Naive B cell (primary cell): ENCODE measurements around the gene DBNDD1. TPM values are rescaled to one million over a fixed set of nuclear protein-coding genes. Genes with fewer than 3 reads are reported as not detected.
A peak's percentile ranks its signal among the peaks of the same experiment; 100 is the strongest.
"Not testable (repeated sequence)": the region's sequence is repeated elsewhere in the genome, so short reads cannot be mapped to it uniquely, and the experiment has no call there.

Experiments used
- ATAC-seq, 2 donors: fragments of 150-1000 bp; cut with Tn5 transposase; 2 replicates each; pipeline ENCODE4 v1.10.0; 2021; ENCODE audit warnings: low read depth in 2 of 2, mild to moderate bottlenecking in 2 of 2, moderate library complexity in 2 of 2
- DNase-seq: peaks from one replicate; pipeline ENCODE4 v3.0.0; 2022
- H3K27ac Mint-ChIP-seq, 6 donors: one replicate each; pipeline ENCODE4 v1.8.0; 2020 to 2022; ENCODE audit warnings: mild to moderate bottlenecking in 6 of 6, mixed read lengths in 6 of 6, moderate library complexity in 5 of 6, inconsistent platforms in 2 of 6
- H3K27me3 Mint-ChIP-seq, 3 donors: one replicate each; pipeline ENCODE4 v1.8.0; 2021 to 2022; ENCODE audit warnings: mixed read lengths in 3 of 3, mild to moderate bottlenecking in 1 of 3
- H3K36me3 Mint-ChIP-seq, 2 donors: one replicate each; pipeline ENCODE4 v1.8.0; 2020 to 2022; ENCODE audit warnings: mixed read lengths in 2 of 2, inconsistent platforms in 1 of 2, mild to moderate bottlenecking in 1 of 2
- H3K4me1 Mint-ChIP-seq, 3 donors: one replicate each; pipeline ENCODE4 v1.8.0; 2020 to 2022; ENCODE audit warnings: mixed read lengths in 3 of 3, inconsistent platforms in 1 of 3, mild to moderate bottlenecking in 1 of 3, moderate library complexity in 1 of 3
- H3K4me3 Mint-ChIP-seq, 8 donors: one replicate each; pipeline ENCODE4 v1.8.0; 2020 to 2022; ENCODE audit warnings: mild to moderate bottlenecking in 8 of 8, mixed read lengths in 8 of 8, moderate library complexity in 8 of 8, inconsistent platforms in 2 of 8
- H3K9me3 Mint-ChIP-seq, 7 donors: one replicate each; pipeline ENCODE4 v1.8.0; 2020 to 2022; ENCODE audit warnings: mixed read lengths in 7 of 7, mild to moderate bottlenecking in 5 of 7, inconsistent platforms in 2 of 7, moderate library complexity in 1 of 7
- polyA plus RNA-seq, 6 donors: library from polyadenylated mRNA; unstranded; fragments of 300-500 nt; fragmentation: Illumina TruSeq; gene quantifications; one replicate each; pipeline ENCODE4 v1.2.3, GENCODE V29; 2021; ENCODE audit warnings: low read depth in 6 of 6

The DBNDD1 gene
- polyA plus RNA-seq, result 100 to 1,000 TPM in 2 of 6 donors, 10 to 100 TPM in 4; 48.9 to 149 (median 68.5) TPM

- H3K4me3 Mint-ChIP-seq, result peak within 1 kb of the TSS; percentile 83 to 95 (median 90)
- H3K36me3 Mint-ChIP-seq, result peaks cover 0 to 6% of the 10 kb centered on the region in 2 donors
- DNase-seq, result no peak
- H3K27me3 Mint-ChIP-seq, result no peaks in the 10 kb centered on the region
- H3K4me1 Mint-ChIP-seq, result peaks cover 23 to 45% (median 39%) of the 10 kb centered on the region in 3 donors
- ATAC-seq, result peak in 1 of 2 donors; percentile 13
- no peaks in the 10 kb centered on the region for H3K9me3 Mint-ChIP-seq
- peak within 1 kb of the TSS in 5 of 6 donors; percentile 6 to 71 (median 38) for H3K27ac Mint-ChIP-seq
Observed at GRCh38 chr16:90018652-90019542, at the start of gene DBNDD1. Gene DBNDD1 (minus strand): TSS chr16:90019456. CDS start chr16:90019341, 115 bp downstream.

- Mint-ChIP-seq H3K36me3 (no peaks in the 10 kb centered on the region), H3K27ac (no peak overlapping the region), H3K9me3 (no peaks in the 10 kb centered on the region), H3K4me1 (peaks cover 0 to 3% (median 0%) of the 10 kb centered on the region in 3 donors), H3K27me3 (peaks cover 9 to 35% (median 33%) of the 10 kb centered on the region in 3 donors), H3K4me3 (no peak overlapping the region)
- DNase-seq (no peak), ATAC-seq (no peak)
Observed at GRCh38 chr16:90061437-90061836, 42.2 kb upstream of the DBNDD1 start.

GRCh38 chr16:90057738-90058173, 38.5 kb upstream of the DBNDD1 start:
- H3K4me1 Mint-ChIP-seq, result peaks cover 0 to 3% (median 0%) of the 10 kb centered on the region in 3 donors
- H3K27me3 Mint-ChIP-seq, result peaks cover 12 to 24% (median 22%) of the 10 kb centered on the region in 3 donors
- H3K9me3 Mint-ChIP-seq, result peaks cover 17 to 31% (median 27%) of the 10 kb centered on the region in 7 donors
- DNase-seq (no peak), ATAC-seq (no peak)
- peaks cover 17 to 20% of the 10 kb centered on the region in 2 donors for H3K36me3 Mint-ChIP-seq
- H3K4me3 Mint-ChIP-seq, result no peak overlapping the region
- H3K27ac Mint-ChIP-seq, result no peak overlapping the region

- H3K4me3 Mint-ChIP-seq, DNase-seq, ATAC-seq, H3K4me1 Mint-ChIP-seq, H3K27ac Mint-ChIP-seq: not testable (repeated sequence)
- peaks cover 17 to 32% (median 27%) of the 10 kb centered on the region in 7 donors for H3K9me3 Mint-ChIP-seq
- peaks cover 17 to 20% of the 10 kb centered on the region in 2 donors for H3K36me3 Mint-ChIP-seq
- H3K27me3 Mint-ChIP-seq, result peaks cover 12 to 24% (median 23%) of the 10 kb centered on the region in 3 donors
Observed at GRCh38 chr16:90056521-90056920, 37.3 kb upstream of the DBNDD1 start.

- peaks cover 17 to 32% (median 27%) of the 10 kb centered on the region in 7 donors for H3K9me3 Mint-ChIP-seq
- no peak for DNase-seq
- no peaks in the 10 kb centered on the region for H3K4me1 Mint-ChIP-seq
- no peak overlapping the region for H3K27ac Mint-ChIP-seq
- H3K27me3 Mint-ChIP-seq, result peaks cover 12 to 16% (median 16%) of the 10 kb centered on the region in 3 donors
- peaks cover 17 to 20% of the 10 kb centered on the region in 2 donors for H3K36me3 Mint-ChIP-seq
- H3K4me3 Mint-ChIP-seq, result no peak overlapping the region
- ATAC-seq, result no peak
Observed at GRCh38 chr16:90055371-90055770, 36.1 kb upstream of the DBNDD1 start.

GRCh38 chr16:90054554-90054953, 35.3 kb upstream of the DBNDD1 start:
- Mint-ChIP-seq H3K36me3 (peaks cover 17 to 20% of the 10 kb centered on the region in 2 donors), H3K27me3 (peaks cover 11 to 12% (median 12%) of the 10 kb centered on the region in 3 donors), H3K27ac (no peak overlapping the region), H3K4me3 (no peak overlapping the region), H3K4me1 (no peaks in the 10 kb centered on the region), H3K9me3 (peaks cover 17 to 32% (median 27%) of the 10 kb centered on the region in 7 donors)
- ATAC-seq (no peak), DNase-seq (no peak)

- Mint-ChIP-seq H3K9me3 (peaks cover 17 to 32% (median 27%) of the 10 kb centered on the region in 7 donors), H3K27ac (no peak overlapping the region)
- no peak for ATAC-seq
Observed at GRCh38 chr16:90053902-90054500, 34.7 kb upstream of the DBNDD1 start.

GRCh38 chr16:90050969-90051368, 31.7 kb upstream of the DBNDD1 start:
- Mint-ChIP-seq H3K4me1 (peaks cover 5 to 7% (median 7%) of the 10 kb centered on the region in 3 donors), H3K9me3 (peaks cover 17 to 32% (median 27%) of the 10 kb centered on the region in 7 donors), H3K27ac (no peak overlapping the region), H3K4me3 (no peak overlapping the region), H3K27me3 (peaks cover 10 to 31% (median 20%) of the 10 kb centered on the region in 3 donors), H3K36me3 (peaks cover 17 to 20% of the 10 kb centered on the region in 2 donors)
- no peak for DNase-seq
- ATAC-seq, result no peak

More at GRCh38 chr16:90053902-90054500, 34.7 kb upstream of the DBNDD1 start:
- no peak for DNase-seq
- Mint-ChIP-seq H3K36me3 (peaks cover 17 to 20% of the 10 kb centered on the region in 2 donors), H3K4me1 (no peaks in the 10 kb centered on the region), H3K4me3 (no peak overlapping the region), H3K27me3 (peaks cover 8 to 15% (median 12%) of the 10 kb centered on the region in 3 donors)

GRCh38 chr16:90048737-90049330, 29.6 kb upstream of the DBNDD1 start:
- no peak for DNase-seq
- Mint-ChIP-seq H3K9me3 (peaks cover 5 to 14% (median 9%) of the 10 kb centered on the region in 7 donors), H3K4me3 (peak overlapping the region in 6 of 8 donors; percentile 24 to 72 (median 56)), H3K4me1 (peaks cover 5 to 7% (median 7%) of the 10 kb centered on the region in 3 donors), H3K36me3 (peaks cover 5 to 11% of the 10 kb centered on the region in 2 donors), H3K27ac (peak overlapping the region in 4 of 6 donors; percentile 38 to 94 (median 72)), H3K27me3 (peaks cover 13 to 40% (median 20%) of the 10 kb centered on the region in 3 donors)
- no peak for ATAC-seq

- ATAC-seq (no peak), DNase-seq (no peak)
- Mint-ChIP-seq H3K36me3 (peaks cover 4 to 6% of the 10 kb centered on the region in 2 donors), H3K9me3 (peaks cover 3 to 9% (median 5%) of the 10 kb centered on the region in 7 donors), H3K4me1 (peaks cover 5 to 7% (median 7%) of the 10 kb centered on the region in 3 donors), H3K27ac (peak overlapping the region in 3 of 6 donors; percentile 60 to 94 (median 83)), H3K27me3 (peaks cover 13 to 39% (median 20%) of the 10 kb centered on the region in 3 donors), H3K4me3 (peak overlapping the region in 7 of 8 donors; percentile 24 to 72 (median 56))
Observed at GRCh38 chr16:90048347-90048722, 29.1 kb upstream of the DBNDD1 start.

- ATAC-seq (peak; percentile 14 to 16), DNase-seq (no peak)
- peaks cover 0 to under 1% of the 10 kb centered on the region in 2 donors for H3K36me3 Mint-ChIP-seq
- H3K4me1 Mint-ChIP-seq, result peaks cover 5 to 7% (median 7%) of the 10 kb centered on the region in 3 donors
- H3K27ac Mint-ChIP-seq, result peak overlapping the region in 2 of 6 donors; percentile 60 to 83
- peaks cover 13 to 34% (median 20%) of the 10 kb centered on the region in 3 donors for H3K27me3 Mint-ChIP-seq
- peak overlapping the region in 6 of 8 donors; percentile 26 to 72 (median 56) for H3K4me3 Mint-ChIP-seq
- peaks cover 0 to 4% (median 0%) of the 10 kb centered on the region in 7 donors for H3K9me3 Mint-ChIP-seq
Observed at GRCh38 chr16:90047714-90048346, 28.6 kb upstream of the DBNDD1 start.

GRCh38 chr16:90046971-90047713, 27.9 kb upstream of the DBNDD1 start:
- Mint-ChIP-seq H3K27ac (peak overlapping the region in 1 of 6 donors; percentile 60), H3K4me1 (peaks cover 5 to 7% (median 7%) of the 10 kb centered on the region in 3 donors)

More at GRCh38 chr16:90046971-90047713, 27.9 kb upstream of the DBNDD1 start:
- ATAC-seq (peak; percentile 18 to 27), DNase-seq (no peak)
- Mint-ChIP-seq H3K4me3 (peak overlapping the region in 4 of 8 donors; percentile 19 to 79 (median 58)), H3K27me3 (peaks cover 13 to 34% (median 20%) of the 10 kb centered on the region in 3 donors), H3K36me3 (peaks cover 0 to 4% of the 10 kb centered on the region in 2 donors), H3K9me3 (peaks cover 0 to 4% (median 0%) of the 10 kb centered on the region in 7 donors)
